ENCODE results near the gene FAM216A. TPM values are rescaled to one million over a fixed set of nuclear protein-coding genes. Genes with fewer than 3 reads are reported as not detected.
"Not testable (repeated sequence)": the region's sequence is repeated elsewhere in the genome, so short reads cannot be mapped to it uniquely, and the experiment has no call there.

Gene FAM216A, protein sequence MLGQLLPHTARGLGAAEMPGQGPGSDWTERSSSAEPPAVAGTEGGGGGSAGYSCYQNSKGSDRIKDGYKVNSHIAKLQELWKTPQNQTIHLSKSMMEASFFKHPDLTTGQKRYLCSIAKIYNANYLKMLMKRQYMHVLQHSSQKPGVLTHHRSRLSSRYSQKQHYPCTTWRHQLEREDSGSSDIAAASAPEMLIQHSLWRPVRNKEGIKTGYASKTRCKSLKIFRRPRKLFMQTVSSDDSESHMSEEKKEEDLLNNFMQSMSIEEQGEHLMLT
- total RNA-seq = 4.2 TPM

DNA sequence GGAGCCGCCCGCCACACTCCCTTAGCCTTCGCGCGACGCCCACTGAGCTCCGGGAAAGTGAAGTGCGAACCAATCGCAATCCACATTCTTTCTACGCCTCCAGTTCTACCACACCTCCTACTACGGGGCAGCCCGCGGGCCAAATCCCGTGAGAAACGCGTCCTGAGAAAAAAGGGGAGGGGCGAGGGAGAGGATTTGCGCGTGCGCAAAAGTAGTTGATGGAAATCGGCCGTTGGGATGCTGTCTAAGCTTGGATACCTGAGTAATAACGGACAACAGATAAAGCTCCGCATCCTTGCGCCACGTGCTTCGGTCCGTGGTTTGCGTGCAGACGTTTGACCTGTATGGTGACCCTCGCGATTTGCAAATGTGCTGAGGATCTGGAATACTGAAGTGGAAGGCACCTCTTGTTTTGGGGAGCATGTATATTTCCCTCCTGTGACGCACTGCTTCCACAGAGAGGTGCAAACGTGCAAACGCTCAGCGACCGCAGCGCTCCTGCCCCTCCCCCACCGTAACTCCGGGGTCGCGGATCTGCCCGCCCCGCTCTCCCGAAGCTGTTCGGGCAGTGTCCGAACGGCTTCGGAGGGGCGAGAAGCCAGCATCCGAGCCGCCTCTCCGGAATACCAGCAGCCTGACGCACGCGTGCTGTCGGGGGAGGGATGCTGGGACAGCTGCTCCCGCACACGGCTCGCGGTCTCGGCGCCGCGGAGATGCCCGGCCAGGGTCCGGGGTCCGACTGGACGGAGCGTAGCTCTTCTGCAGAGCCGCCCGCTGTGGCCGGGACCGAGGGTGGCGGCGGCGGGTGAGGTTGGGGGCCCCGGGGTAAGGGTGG, at the start of gene FAM216A, which contains the start of gene GPN3:
Gene FAM216A, plus strand, starts transcription at position 632 of the 835 bp plus-strand sequence. Its CDS starts 31 bp downstream, at position 663.
Gene GPN3, minus strand, starts transcription at position 44 of the 835 bp plus-strand sequence. CDS start 54 bp downstream, outside the sequence.
- DNase-seq (ENCODE audit: low spot score) = peak; percentile 97

DNA sequence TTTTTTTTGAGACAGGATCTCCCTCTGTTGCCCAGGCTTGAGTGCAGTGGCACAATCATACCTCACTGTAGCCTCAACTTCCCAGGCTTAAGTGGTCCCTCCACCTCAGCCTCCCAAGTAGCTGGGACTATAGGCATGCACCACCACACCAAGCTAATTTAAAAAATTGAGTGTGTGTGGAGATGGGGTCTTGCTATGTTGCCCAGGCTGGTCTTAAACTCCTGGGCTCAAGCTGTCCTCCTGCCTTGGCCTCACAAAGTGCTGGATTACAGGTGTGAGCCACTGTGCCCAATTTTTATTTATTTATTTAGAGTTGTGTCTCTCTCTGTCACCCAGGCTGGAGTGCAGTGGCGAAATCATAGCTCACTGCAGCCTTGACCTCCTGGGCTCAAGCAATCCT, 48.0 kb upstream of the FAM216A start:
- DNase-seq (ENCODE audit: low spot score) = not testable (repeated sequence)

GRCh38 chr12:110421159-110421661, 47.4 kb upstream of the FAM216A start:
- no peak for DNase-seq (ENCODE audit: low spot score)

- no peak for DNase-seq (ENCODE audit: low spot score)
Observed at GRCh38 chr12:110421701-110422100, 46.9 kb upstream of the FAM216A start.

GRCh38 chr12:110424237-110424636, 44.4 kb upstream of the FAM216A start:
- DNase-seq (ENCODE audit: low spot score) = no peak

GRCh38 chr12:110426406-110426805, 42.2 kb upstream of the FAM216A start:
- DNase-seq (ENCODE audit: low spot score) = no peak

- not testable (repeated sequence) for DNase-seq (ENCODE audit: low spot score)
Observed at GRCh38 chr12:110429676-110430075, 39.0 kb upstream of the FAM216A start.

DNA sequence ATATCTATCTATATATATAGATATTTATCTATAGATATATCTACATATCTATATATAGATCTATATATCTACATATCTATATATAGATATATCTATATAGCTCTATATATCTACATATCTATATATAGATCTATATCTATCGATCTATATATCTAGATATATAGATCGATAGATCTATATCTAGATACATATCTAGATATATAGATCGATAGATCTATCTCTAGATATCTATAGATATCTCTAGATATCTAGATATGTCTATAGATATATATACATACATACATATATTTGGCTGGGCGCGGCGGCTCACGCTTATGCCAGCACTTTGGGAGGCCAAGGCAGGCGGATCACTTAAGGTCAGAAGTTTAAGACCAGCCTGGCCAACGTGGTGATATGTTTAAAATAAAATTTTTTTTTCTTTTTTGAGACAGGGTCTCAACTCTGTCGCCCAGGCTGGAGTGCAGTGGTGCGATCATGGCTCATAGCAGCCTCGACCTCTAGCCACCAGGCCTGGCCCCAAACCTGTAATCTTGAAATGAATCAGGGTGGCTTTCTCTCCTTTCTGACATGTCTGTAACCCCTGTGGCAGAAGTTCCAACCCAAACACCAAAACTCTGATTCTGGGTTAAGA, 36.6 kb upstream of the FAM216A start:
- no peak for DNase-seq (ENCODE audit: low spot score)

DNA sequence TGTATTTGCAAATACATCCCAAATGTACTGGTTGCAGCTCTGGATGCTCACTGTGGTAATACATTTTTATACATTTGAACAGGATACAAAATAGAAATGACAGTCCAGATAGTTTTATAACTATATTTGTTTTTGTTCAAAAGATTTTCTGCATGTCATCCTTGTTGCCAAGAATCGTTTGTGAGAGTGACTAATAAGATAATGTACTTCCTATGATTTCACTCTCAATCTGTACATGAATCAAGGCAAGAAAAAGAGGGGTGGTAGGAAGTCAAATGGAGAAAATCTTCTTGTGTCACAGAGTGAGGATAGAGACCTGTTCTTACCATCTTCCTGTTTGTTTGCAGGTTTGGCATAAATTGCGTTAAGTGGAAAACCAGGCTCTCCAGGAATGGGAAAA, 32.4 kb upstream of the FAM216A start:
- no peak for DNase-seq (ENCODE audit: low spot score)

- no peak for DNase-seq (ENCODE audit: low spot score)
Observed at GRCh38 chr12:110444455-110444854, 24.2 kb upstream of the FAM216A start.

DNA sequence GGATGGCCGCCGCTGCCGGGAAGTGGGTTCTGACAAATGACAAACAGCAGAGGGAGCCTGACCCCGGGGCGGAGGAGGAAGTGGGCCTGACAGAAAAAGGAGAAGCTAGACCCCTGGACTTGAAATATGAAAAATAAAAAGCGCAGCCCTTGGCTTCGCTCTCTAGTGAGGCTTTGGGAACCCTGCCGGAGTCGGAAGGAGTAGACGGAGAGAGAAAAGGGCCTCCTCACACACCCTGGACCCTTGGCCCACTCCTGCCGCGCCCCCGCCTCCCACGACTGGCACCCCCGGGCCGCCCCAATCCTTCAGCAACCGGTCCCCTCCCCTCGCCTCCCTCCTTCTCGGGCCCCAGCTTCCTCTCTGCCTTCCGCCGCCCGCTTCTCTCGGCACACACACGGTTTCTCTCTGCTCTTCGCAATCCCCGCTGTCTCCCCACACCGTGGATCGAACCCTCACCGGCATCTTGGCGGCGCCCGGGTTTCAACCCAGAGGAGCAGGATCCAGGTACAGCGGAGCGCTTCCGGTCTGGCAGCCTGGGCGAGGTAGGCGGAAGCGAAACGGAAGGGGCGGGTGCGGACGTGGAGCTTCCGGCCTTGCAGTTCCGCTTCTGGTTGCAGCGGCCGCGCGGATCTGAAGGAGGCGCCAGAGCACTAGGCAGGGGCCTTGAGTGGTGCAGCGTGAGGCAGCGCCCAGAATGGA, 18.7 kb upstream of the FAM216A start, which contains the start of gene ARPC3:
Gene ARPC3, minus strand, starts transcription at position 539 of the 699 bp plus-strand sequence. Its CDS starts 77 bp downstream, at position 462.
- DNase-seq (ENCODE audit: low spot score) = peak; percentile 96

GRCh38 chr12:110451263-110451662, 17.4 kb upstream of the FAM216A start:
- no peak for DNase-seq (ENCODE audit: low spot score)

- DNase-seq (ENCODE audit: low spot score) = no peak
Observed at GRCh38 chr12:110453569-110454296, 14.9 kb upstream of the FAM216A start.

DNA sequence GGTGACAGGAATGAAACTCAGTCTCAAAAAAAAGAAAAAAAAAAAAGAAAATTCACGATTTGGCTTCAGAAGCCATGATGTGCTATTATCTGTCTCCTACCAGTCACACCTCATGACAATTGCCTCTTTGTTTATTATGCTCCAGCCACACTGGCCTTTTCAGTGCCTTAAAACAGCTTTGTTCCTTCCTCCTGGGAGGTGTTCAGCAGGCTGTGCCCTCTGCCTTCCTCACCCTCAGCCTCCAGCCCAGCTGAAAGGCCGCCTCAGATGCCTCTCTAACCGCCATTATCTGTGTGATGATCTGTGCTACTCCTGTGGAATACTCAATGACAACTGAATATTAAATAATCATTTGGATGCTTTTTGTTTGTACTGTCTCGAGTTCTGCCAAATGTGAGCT, 9.9 kb upstream of the FAM216A start:
- no peak for DNase-seq (ENCODE audit: low spot score)

DNA sequence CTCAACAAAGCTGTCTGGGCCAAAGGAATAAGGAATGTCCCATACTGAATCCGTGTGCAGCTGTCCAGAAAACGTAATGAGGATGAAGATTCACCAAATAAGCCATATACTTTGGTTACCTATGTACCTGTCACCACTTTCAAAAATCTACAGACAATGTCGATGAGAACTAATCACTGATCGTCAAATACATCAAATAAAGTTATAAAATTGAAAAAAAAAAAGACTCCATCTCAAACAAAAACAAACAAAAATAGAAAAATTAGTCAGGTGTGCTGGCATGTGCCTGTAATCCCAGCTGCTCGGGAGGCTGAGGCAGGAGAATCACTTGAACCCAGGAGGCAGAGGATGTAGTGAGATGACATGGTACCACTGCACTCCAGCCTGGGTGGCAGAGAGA, 7.5 kb upstream of the FAM216A start:
- not testable (repeated sequence) for DNase-seq (ENCODE audit: low spot score)

DNA sequence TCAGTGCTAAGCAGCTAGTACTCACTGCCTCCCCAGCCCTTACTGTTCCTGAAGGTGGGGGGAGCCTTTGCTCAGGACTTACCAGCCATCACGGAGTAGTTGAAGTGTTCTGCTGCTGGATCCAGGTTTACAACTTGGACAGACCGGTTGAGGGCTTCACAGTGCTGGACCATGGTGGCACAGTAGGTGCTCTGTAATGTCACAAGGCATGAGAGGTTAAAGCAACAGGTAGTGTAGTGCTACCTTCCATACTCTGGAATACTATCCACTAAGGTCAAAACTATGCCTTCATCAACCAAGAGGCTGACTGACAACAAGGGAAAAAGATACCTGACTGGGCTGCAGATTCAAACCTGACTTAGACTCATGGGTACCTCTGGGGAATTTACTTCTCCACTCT, 3.6 kb upstream of the FAM216A start:
- no peak for DNase-seq (ENCODE audit: low spot score)

DNA sequence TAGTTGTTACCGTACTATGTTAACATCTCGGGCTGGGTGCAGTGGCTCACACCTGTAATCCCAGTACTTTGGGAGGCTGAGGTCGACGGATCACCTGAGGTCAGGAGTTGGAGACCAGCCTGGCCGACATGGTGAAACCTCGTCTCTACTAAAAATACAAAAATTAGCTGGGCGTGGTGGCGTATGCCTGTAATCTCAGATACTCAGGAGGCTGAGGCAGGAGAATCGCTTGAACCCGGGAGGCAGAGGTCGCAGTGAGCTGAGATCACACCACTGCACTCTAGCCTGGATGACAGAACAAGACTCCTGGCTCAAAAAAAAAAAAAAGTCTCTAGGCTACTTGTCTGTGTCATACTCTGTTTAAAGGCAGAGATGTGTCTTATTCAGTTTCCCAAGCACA, 2.9 kb upstream of the FAM216A start:
- DNase-seq (ENCODE audit: low spot score) = not testable (repeated sequence)

- no peak for DNase-seq (ENCODE audit: low spot score)
Observed at GRCh38 chr12:110466791-110467190, 1.9 kb upstream of the FAM216A start.

GRCh38 chr12:110467847-110468213, 815 bp upstream of the FAM216A start:
- no peak for DNase-seq (ENCODE audit: low spot score)

- no peak for DNase-seq (ENCODE audit: low spot score)
Observed at GRCh38 chr12:110475426-110475825, 6.8 kb downstream of the FAM216A start.

All from ureter (tissue), 1 donor.